Neuronal stem cell (in vitro differentiated cells): ENCODE results near the gene PPP6R3.
"Not testable (repeated sequence)": the region's sequence is repeated elsewhere in the genome, so short reads cannot be mapped to it uniquely, and the experiment has no call there.

Experiments used
- DNase-seq: peaks from one replicate; pipeline ENCODE4 v3.0.0-alpha.2; 2013; ENCODE audit warnings: low spot score
- H2AFZ ChIP-seq: one replicate; pipeline ENCODE4 v1.6.1; 2013; ENCODE audit warnings: mild to moderate bottlenecking, low read length, inconsistent platforms
- H2AK5ac ChIP-seq: 2 replicates; pipeline ENCODE4 v1.6.1; 2013; ENCODE audit warnings: low read depth, mild to moderate bottlenecking, inconsistent platforms, low read length, moderate library complexity, mixed read lengths
- H2BK120ac ChIP-seq: 2 replicates; pipeline ENCODE4 v1.6.1; 2013; ENCODE audit warnings: low read depth, mild to moderate bottlenecking, inconsistent platforms, low read length, moderate library complexity, mixed read lengths
- H2BK12ac ChIP-seq: one replicate; pipeline ENCODE4 v1.6.1; 2013; ENCODE audit warnings: low read length, inconsistent platforms
- H2BK15ac ChIP-seq: 2 replicates; pipeline ENCODE4 v1.6.1; 2013; ENCODE audit warnings: mild to moderate bottlenecking, low read length, inconsistent platforms, mixed read lengths
- H2BK5ac ChIP-seq: one replicate; pipeline ENCODE4 v1.6.1; 2013; ENCODE audit warnings: inconsistent platforms, mild to moderate bottlenecking, low read length, moderate library complexity
- H3K14ac ChIP-seq: one replicate; pipeline ENCODE4 v1.6.1; 2013; ENCODE audit warnings: low read length, inconsistent platforms
- H3K18ac ChIP-seq: 2 replicates; pipeline ENCODE4 v1.6.1; 2013; ENCODE audit warnings: low read length, inconsistent platforms
- H3K23ac ChIP-seq: 2 replicates; pipeline ENCODE4 v1.6.1; 2013; ENCODE audit warnings: low read depth, mild to moderate bottlenecking, mixed read lengths, low read length, inconsistent platforms; ENCODE audit not compliant: poor library complexity
- H3K27ac ChIP-seq: replicated peaks from 3 replicates; pipeline ENCODE4 v1.5.1; 2013; ENCODE audit warnings: low read length, inconsistent platforms
- H3K27me3 ChIP-seq, 3 experiments: 2 replicates each; pipeline ENCODE4 v1.6.1; 2013; ENCODE audit warnings: low read length in 3 of 3, mild to moderate bottlenecking in 2 of 3, inconsistent platforms in 1 of 3, low read depth in 1 of 3, mixed read lengths in 1 of 3, moderate library complexity in 1 of 3; ENCODE audit not compliant: control insufficient read depth in 3 of 3, insufficient read depth in 3 of 3
- H3K36me3 ChIP-seq, 2 donors: replicated peaks in 1 of 2; 2 replicates each; pipeline ENCODE4 v1.6.1; 2013; ENCODE audit warnings: low read length in 2 of 2; ENCODE audit not compliant: control insufficient read depth in 2 of 2, insufficient read depth in 2 of 2
- H3K4ac ChIP-seq: 2 replicates; pipeline ENCODE4 v1.6.1; 2013; ENCODE audit warnings: inconsistent platforms, mild to moderate bottlenecking, low read length, moderate library complexity
- H3K4me1 ChIP-seq, 2 donors: 1 replicate in 1 of 2; 2 replicates in 1 of 2; pipeline ENCODE4 v1.6.1; 2013; ENCODE audit warnings: low read length in 2 of 2, low read depth in 1 of 2; ENCODE audit not compliant: control insufficient read depth in 2 of 2, insufficient read depth in 1 of 2
- H3K4me2 ChIP-seq: one replicate; pipeline ENCODE4 v1.6.1; 2013; ENCODE audit warnings: mild to moderate bottlenecking, low read length, inconsistent platforms; ENCODE audit not compliant: insufficient read depth, poor library complexity, severe bottlenecking
- H3K4me3 ChIP-seq, 2 donors: 2 replicates each; pipeline ENCODE4 v1.5.1; 2013; ENCODE audit warnings: low read length in 2 of 2, mild to moderate bottlenecking in 2 of 2, inconsistent platforms in 1 of 2, moderate library complexity in 1 of 2
- H3K79me1 ChIP-seq: one replicate; pipeline ENCODE4 v1.6.1; 2013; ENCODE audit warnings: low read depth, mild to moderate bottlenecking, inconsistent platforms, low read length, moderate library complexity
- H3K9ac ChIP-seq: one replicate; pipeline ENCODE4 v1.6.1; 2013; ENCODE audit warnings: mild to moderate bottlenecking, low read depth, low read length, inconsistent platforms; ENCODE audit not compliant: poor library complexity
- H3K9me3 ChIP-seq, 2 donors: replicated peaks in 1 of 2; 2 replicates each; pipeline versions ENCODE3 to v1.6.1; 2013; ENCODE audit warnings: low read length in 2 of 2, mild to moderate bottlenecking in 2 of 2, inconsistent platforms in 1 of 2, low read depth in 1 of 2, mixed read lengths in 1 of 2, moderate library complexity in 1 of 2; ENCODE audit not compliant: control insufficient read depth in 2 of 2, insufficient read depth in 1 of 2
- H4K8ac ChIP-seq: one replicate; pipeline ENCODE4 v1.6.1; 2013; ENCODE audit warnings: low read depth, mild to moderate bottlenecking, inconsistent platforms, low read length, moderate library complexity
- H4K91ac ChIP-seq: one replicate; pipeline ENCODE4 v1.6.1; 2013; ENCODE audit warnings: low read length, low read depth, mild to moderate bottlenecking, inconsistent platforms; ENCODE audit not compliant: poor library complexity
- WGBS, 2 donors: extraction: QIAGEN DNeasy Blood & Tissue Kit; methylation state at CpG; one replicate each; pipeline ENCODE4 v1.1.7; 2013; ENCODE audit warnings: missing lambda C conversion rate in 2 of 2, mixed read lengths in 1 of 2; ENCODE audit not compliant: insufficient read length in 2 of 2, insufficient replicate concordance in 1 of 2; ENCODE audit errors: extremely low coverage in 2 of 2; 5-methylcytosine and 5-hydroxymethylcytosine counted together

PPP6R3 gene

GRCh38 chr11:68540504-68540903 is 80.0 kb downstream of the PPP6R3 start:
- H2BK5ac ChIP-seq, H3K18ac ChIP-seq, H2BK120ac ChIP-seq, H3K27me3 ChIP-seq, H3K4me1 ChIP-seq, H2AFZ ChIP-seq, H2BK15ac ChIP-seq, DNase-seq, H2BK12ac ChIP-seq, H3K27ac ChIP-seq, H3K9me3 ChIP-seq, H3K4ac ChIP-seq, H3K9ac ChIP-seq, H4K8ac ChIP-seq, H4K91ac ChIP-seq, H3K23ac ChIP-seq, H3K4me2 ChIP-seq, H2AK5ac ChIP-seq, H3K4me3 ChIP-seq, H3K14ac ChIP-seq: not testable (repeated sequence)
- Histone ChIP-seq H3K79me1 (peaks cover 13% of the 10 kb centered on the region), H3K36me3 (peaks cover 32 to 94% of the 10 kb centered on the region in 2 donors)
- WGBS, 2 donors: no CpG with 5 or more reads among the region's 7 CpGs

DNA sequence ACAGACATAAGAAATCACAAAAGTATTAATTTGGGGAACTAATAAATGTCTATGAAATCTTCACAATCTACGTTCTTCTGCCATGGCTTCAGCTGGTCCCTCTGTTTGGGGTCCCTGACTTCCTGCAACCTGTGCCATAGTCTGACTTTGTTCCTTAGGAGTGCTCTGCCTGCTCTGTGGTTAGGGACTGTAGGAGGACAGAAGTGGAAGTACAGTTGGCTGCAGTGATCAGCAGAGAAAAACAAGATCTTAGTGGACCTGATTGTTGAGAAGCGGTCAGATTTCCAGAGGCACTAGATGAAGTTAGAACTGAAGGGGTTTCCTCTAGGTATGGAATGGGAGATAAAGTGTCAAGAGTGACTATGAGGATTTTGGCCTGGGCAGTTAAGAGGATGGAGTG is 80.6 kb downstream of the PPP6R3 start:
- no peak overlapping the region for H3K4me2 ChIP-seq
- no peak overlapping the region for H3K4me3 ChIP-seq
- H3K9ac ChIP-seq: no peak overlapping the region
- peaks cover 13% of the 10 kb centered on the region for H3K79me1 ChIP-seq
- no peak overlapping the region for H2BK15ac ChIP-seq
- H2AFZ ChIP-seq: no peak overlapping the region
- no peak overlapping the region for H2AK5ac ChIP-seq
- no peak overlapping the region for H3K18ac ChIP-seq
- no peak for DNase-seq
- peaks cover 6% of the 10 kb centered on the region in 2 donors for H3K9me3 ChIP-seq
- H3K4ac ChIP-seq: no peak overlapping the region
- peak overlapping the region; percentile 69 for H4K91ac ChIP-seq
- H3K27me3 ChIP-seq: no peaks in the 10 kb centered on the region
- no CpG with 5 or more reads among the region's 2 CpGs for whole genome bisulfite sequencing, 2 donors
- no peak overlapping the region for H2BK12ac ChIP-seq
- peaks cover 2 to 3% of the 10 kb centered on the region in 2 donors for H3K4me1 ChIP-seq
- H3K23ac ChIP-seq: no peak overlapping the region
- H3K14ac ChIP-seq: no peak overlapping the region
- peaks cover 32 to 96% of the 10 kb centered on the region in 2 donors for H3K36me3 ChIP-seq
- H4K8ac ChIP-seq: no peak overlapping the region
- no peak overlapping the region for H2BK120ac ChIP-seq
- H3K27ac ChIP-seq: no peak overlapping the region
- no peak overlapping the region for H2BK5ac ChIP-seq

GRCh38 chr11:68541991-68542390 is 81.4 kb downstream of the PPP6R3 start:
- no CpG with 5 or more reads among the region's 8 CpGs for WGBS, 2 donors
- H2BK15ac ChIP-seq: no peak overlapping the region
- H4K91ac ChIP-seq: no peak overlapping the region
- H3K9ac ChIP-seq: no peak overlapping the region
- H3K79me1 ChIP-seq: peaks cover 13% of the 10 kb centered on the region
- H3K23ac ChIP-seq: peak overlapping the region; percentile 75
- peaks cover 32 to 96% of the 10 kb centered on the region in 2 donors for H3K36me3 ChIP-seq
- H3K27me3 ChIP-seq: no peaks in the 10 kb centered on the region
- H4K8ac ChIP-seq: no peak overlapping the region
- no peak overlapping the region for H3K14ac ChIP-seq
- no peak overlapping the region for H3K27ac ChIP-seq
- DNase-seq: no peak
- no peak overlapping the region for H3K4me2 ChIP-seq
- no peak overlapping the region for H2BK120ac ChIP-seq
- H2AFZ ChIP-seq: no peak overlapping the region
- no peak overlapping the region for H2BK12ac ChIP-seq
- no peak overlapping the region for H3K4me3 ChIP-seq
- H2AK5ac ChIP-seq: no peak overlapping the region
- H3K18ac ChIP-seq: no peak overlapping the region
- no peak overlapping the region for H2BK5ac ChIP-seq
- peaks cover 6% of the 10 kb centered on the region in 2 donors for H3K9me3 ChIP-seq
- peaks cover 2 to 3% of the 10 kb centered on the region in 2 donors for H3K4me1 ChIP-seq
- H3K4ac ChIP-seq: no peak overlapping the region

- H3K27ac ChIP-seq: no peak overlapping the region
Measured at GRCh38 chr11:68542617-68543016, 82.1 kb downstream of the PPP6R3 start.

More at GRCh38 chr11:68542617-68543016, 82.1 kb downstream of the PPP6R3 start:
- Histone ChIP-seq H3K79me1 (peaks cover 13% of the 10 kb centered on the region), H3K23ac (no peak overlapping the region), H2BK12ac (no peak overlapping the region), H2AK5ac (no peak overlapping the region), H3K18ac (no peak overlapping the region), H3K4ac (no peak overlapping the region), H3K27me3 (no peaks in the 10 kb centered on the region), H3K9me3 (peaks cover 6% of the 10 kb centered on the region in 2 donors), H2BK15ac (no peak overlapping the region), H2AFZ (no peak overlapping the region), H3K4me1 (peaks cover 2 to 3% of the 10 kb centered on the region in 2 donors), H2BK120ac (no peak overlapping the region), H3K4me2 (no peak overlapping the region), H4K8ac (no peak overlapping the region), H3K9ac (no peak overlapping the region), H2BK5ac (no peak overlapping the region), H3K4me3 (no peak overlapping the region), H4K91ac (no peak overlapping the region), H3K14ac (no peak overlapping the region), H3K36me3 (peaks cover 34 to 96% of the 10 kb centered on the region in 2 donors)
- DNase-seq: no peak
- WGBS, 2 donors: no CpG with 5 or more reads among the region's 5 CpGs
